ENCODE measurements around the gene PHETA1.

DNA sequence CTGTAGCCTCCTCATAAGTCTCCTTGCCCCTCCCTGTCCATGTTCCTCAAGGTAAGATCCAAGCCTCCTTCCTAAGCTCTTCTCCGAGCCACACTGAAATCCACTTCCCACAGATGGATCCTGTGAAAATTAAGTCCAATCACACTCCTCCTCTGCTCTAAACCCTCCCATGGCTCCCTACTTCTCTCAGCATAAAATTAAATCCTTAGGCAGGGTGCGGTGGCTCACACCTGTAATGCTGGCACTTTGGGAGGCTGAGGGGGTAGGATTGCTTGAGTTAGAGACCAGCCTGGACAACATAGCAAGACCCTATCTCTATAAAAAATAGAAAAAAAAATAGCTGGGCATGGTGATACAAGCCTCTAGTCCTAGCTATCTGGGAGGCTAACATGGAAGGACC is 2.3 kb downstream of the PHETA1 start:
- TF ChIP-seq, protein P1, sequence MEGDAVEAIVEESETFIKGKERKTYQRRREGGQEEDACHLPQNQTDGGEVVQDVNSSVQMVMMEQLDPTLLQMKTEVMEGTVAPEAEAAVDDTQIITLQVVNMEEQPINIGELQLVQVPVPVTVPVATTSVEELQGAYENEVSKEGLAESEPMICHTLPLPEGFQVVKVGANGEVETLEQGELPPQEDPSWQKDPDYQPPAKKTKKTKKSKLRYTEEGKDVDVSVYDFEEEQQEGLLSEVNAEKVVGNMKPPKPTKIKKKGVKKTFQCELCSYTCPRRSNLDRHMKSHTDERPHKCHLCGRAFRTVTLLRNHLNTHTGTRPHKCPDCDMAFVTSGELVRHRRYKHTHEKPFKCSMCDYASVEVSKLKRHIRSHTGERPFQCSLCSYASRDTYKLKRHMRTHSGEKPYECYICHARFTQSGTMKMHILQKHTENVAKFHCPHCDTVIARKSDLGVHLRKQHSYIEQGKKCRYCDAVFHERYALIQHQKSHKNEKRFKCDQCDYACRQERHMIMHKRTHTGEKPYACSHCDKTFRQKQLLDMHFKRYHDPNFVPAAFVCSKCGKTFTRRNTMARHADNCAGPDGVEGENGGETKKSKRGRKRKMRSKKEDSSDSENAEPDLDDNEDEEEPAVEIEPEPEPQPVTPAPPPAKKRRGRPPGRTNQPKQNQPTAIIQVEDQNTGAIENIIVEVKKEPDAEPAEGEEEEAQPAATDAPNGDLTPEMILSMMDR (IDR thresholded peaks at IDR 0.05) = no peak
- TF ChIP-seq POLR2A (IDR thresholded peaks at IDR 0.05) = no peak

Data from uterus (tissue), 2 donors.